GM19463 (cell line): Measurements from ENCODE around the gene SELENOP.
"Not testable (repeated sequence)": the region's sequence is repeated elsewhere in the genome, so short reads cannot be mapped to it uniquely, and the experiment has no call there.

ENCODE experiments used
- ATAC-seq: cut with Tn5 transposase; IDR thresholded peaks from one replicate; pipeline ENCODE4 v1.9.1; 2021; ENCODE audit warnings: mild to moderate bottlenecking, moderate library complexity; ENCODE audit not compliant: unreplicated experiment

SELENOP gene

GRCh38 chr5:42828671-42829070 lies 17.0 kb upstream of the SELENOP start:
- no peak for ATAC-seq

- no peak for ATAC-seq
These were observed 15.2 kb upstream of the SELENOP start for GRCh38 chr5:42826757-42827515.

GRCh38 chr5:42825422-42826148 lies 13.9 kb upstream of the SELENOP start:
- ATAC-seq: no peak

- no peak for ATAC-seq
These were observed 12.8 kb upstream of the SELENOP start for GRCh38 chr5:42824347-42824976.

GRCh38 chr5:42822548-42822947 lies 10.9 kb upstream of the SELENOP start:
- ATAC-seq: no peak

GRCh38 chr5:42819745-42820144 lies 8.1 kb upstream of the SELENOP start:
- ATAC-seq: no peak

DNA sequence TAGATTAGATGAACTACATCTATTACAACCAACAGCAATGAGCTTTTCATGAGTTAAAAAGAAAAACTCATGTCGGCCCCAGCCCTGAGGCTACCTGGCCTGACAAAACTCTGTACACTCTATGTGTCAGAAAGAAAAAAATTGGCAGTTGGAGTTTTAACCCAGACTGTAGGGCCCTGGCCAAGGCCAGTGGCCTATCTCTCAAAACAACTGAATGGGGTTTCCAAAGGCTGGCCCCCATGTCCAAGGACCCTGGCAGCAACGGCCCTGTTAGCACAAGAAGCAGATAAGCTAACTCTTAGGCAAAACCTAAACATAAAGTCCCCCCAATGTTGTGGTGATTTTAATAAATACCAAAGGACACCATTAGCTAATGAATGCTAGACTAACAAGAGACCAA lies 4.9 kb upstream of the SELENOP start:
- ATAC-seq: not testable (repeated sequence)

DNA sequence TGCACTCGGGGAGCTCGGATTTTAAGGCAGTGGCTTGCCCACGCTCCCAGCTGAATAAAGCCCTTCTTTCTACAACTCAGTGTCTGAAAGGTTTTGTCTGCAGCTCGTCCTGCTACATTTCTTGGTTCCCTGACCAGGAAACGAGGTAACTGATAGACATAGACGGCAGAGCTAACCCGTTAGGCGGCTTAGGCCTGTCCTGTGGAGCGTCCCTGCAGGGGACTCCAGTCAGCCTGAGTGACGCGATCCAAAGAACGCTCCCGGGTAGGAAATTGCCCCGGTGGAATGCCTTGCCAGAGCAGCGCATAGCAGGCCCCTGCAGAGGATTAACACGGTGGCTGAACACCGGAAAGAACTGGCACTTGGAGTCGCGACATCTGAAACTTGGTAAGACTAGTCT lies 1.8 kb upstream of the SELENOP start:
- no peak for ATAC-seq

GRCh38 chr5:42812620-42813019 lies 928 bp upstream of the SELENOP start:
- no peak for ATAC-seq

DNA sequence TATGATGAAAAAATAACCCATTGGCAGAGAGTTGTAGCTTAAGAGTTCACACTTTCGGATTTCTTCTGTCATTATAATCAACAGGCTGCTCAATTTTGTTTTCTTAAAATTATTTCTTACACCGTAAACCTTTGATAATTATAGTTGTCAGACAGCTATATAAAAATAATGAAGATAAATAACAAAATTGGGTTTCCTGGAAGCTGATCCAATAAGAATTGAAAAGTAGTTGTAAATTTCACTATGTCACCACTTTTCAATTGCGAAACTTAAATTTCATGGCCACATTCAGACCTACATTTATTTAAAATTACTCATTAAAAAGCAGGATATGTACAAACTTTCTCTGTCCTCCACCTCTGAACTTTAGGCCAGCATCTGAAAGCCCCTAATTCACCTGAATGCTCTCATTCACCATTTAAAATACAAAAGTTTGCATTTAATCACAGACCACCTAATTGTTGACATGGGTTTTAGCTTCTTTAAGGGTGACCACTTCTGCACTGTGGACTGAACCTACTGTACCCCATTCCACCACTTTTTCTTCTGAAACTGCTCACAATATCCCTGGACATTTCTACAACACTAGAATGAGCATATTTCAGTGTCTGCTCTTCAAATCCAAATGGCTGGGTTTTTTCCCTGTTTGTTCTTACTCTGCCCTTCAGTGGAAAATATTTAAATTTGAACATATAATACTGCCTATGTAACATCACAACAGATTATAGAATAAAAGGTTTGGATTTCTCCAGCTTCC lies 680 bp downstream of the SELENOP start:
- ATAC-seq: no peak

DNA sequence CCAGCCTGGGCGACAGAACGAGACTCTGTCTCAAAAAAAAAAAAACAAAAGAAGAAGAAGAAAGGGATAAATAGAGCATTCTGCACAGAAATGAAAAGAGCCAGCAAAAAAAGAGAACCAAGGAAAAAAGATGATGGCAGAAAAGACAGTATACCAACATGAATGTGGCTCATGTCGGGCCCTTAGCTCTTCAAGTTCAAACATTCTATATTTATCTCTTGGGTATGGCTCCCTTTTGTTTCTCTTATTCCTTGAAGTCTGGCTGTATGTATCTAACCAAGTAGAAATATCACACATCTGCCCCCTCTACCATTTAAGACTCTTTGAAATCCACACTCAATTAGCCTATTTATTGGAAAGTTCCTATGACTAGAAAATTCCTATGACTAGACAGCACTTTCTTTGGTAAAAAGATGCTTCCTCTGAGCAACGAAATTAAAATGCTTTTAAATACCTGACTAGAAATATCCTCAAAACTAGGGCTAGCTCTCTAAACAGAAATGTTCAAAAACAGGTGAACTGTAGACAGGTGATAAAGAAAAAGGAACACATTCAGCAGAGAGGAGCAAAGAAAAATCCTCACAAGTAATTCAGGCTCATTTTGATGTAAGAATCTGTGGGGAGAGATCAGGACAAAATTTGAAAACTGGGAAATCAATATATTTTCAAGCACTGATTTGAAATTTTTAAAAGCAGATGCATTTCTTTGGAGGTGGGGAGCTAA lies 2.6 kb downstream of the SELENOP start:
- ATAC-seq: no peak

GRCh38 chr5:42807722-42808447 lies 3.8 kb downstream of the SELENOP start:
- ATAC-seq: no peak

DNA sequence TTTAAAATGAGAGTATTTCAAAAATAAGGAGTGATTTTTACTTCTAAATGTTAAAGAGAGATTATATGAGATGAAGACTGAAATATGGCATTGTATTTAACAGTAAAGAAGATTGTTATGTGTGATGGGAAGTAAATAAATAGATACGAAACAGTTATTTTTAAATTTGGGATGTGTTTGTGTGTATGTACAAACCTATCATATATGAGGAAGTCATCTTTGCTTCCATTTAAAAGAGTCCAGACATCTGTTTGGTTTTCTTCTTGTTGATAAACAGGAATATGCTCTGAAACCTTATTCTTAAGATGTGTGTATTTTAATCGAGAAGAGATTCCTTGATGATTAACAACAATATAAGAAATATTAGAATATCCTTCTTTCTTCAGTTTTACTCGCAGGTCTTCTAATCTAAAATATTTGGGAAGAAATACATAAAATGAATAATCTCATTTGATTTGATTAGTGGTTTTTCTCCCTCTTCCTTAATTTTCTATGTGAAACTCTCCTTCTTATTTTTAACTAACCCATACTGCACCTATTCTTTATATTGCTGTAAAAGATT lies 4.9 kb downstream of the SELENOP start:
- ATAC-seq: no peak

DNA sequence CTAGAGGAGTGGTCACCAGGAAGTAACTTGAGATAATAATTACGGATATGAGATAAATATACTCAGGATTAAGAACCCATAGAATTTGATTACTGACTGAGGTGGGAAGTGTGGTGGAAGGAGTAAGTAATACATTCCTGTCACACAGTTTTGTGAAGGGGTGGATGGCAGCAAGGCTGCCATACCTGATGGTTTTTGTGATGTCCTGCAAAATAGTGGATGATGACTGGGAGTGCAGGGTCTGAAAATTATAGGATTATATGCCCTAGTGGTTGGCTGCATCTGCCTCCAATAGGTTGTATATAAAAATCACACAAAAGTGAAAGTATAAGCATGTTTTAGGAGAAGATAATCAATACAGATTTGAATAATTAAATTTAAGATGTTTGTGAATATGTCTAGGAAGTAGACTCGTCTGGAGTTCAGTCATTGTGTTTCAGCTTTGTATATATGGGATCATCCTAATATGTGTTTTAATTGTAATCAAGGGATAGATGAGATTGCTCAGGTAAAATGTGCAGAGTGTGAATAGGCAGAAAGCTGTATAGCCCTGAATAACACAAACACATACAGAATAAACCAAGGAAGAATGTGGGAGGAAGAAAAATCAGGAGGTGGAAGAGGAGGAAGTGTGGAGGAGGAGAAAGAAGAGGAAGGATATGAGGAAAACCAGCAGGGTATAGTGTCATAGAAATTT lies 5.5 kb downstream of the SELENOP start:
- no peak for ATAC-seq

- no peak for ATAC-seq
These were observed 6.9 kb downstream of the SELENOP start for GRCh38 chr5:42804717-42805339.

GRCh38 chr5:42801516-42802166 lies 10.1 kb downstream of the SELENOP start:
- no peak for ATAC-seq

GRCh38 chr5:42800748-42801330 lies 10.9 kb downstream of the SELENOP start:
- no peak for ATAC-seq

DNA sequence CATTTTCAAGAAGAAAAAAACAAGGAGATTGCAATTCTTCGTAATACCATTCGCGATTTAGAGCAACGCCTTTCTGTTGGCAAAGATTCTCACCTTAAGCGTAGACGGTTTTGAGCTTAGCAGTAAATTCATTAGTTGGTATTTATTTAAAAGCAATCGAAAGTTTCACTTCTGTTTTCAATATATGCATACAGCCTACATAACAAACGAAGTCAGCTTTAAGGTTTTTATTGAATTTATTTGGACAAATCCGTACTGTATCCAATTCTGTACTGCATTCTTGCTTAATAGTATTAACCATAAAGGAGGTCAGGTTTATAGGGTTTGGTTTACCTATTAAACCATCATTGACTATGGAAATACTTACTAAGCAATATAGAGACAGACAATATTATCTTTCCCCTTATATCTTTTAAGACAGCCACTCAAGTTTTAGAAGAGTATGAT lies 12.0 kb downstream of the SELENOP start:
- no peak for ATAC-seq
